ENCODE results near the gene AOPEP.

The AOPEP gene

DNA sequence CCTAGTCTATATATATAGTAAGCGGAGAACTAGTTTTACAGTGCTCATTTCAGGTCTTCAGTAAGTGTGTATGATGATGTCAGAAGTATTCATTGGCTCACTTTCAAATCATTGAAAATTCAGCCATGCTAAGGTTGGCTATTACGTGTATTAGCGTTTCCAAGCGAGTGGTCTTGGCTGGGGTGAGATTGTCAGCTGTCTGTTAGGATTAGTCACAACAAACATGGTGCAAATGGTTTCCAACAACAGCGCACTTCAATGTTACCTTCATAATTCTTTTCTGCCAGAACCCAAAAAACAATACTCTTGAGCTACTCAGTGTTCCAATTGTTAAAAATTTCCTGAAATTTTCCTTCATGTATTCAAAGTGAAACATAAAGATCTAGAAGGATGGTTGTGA, 283.0 kb downstream of the AOPEP start:
- Histone ChIP-seq H3K9me3 (ENCODE audit: insufficient read depth, low read length) (no peaks in the 10 kb centered on the region), H3K79me2 (ENCODE audit: insufficient read depth, low read length) (no peaks in the 10 kb centered on the region; the same call in 1 of the 2 replicates), H3K4me3 (ENCODE audit: insufficient read depth, low read length, poor library complexity, severe bottlenecking) (no peak overlapping the region), H3K9ac (ENCODE audit: low read length) (no peak overlapping the region), H3K27me3 (ENCODE audit: low read length) (no peaks in the 10 kb centered on the region), H3K9me2 (replicated peaks; ENCODE audit: insufficient read depth, low read length) (no peaks in the 10 kb centered on the region), H2AFZ (ENCODE audit: low read depth, low read length, severe bottlenecking) (no peak overlapping the region), H3K27ac (ENCODE audit: low read depth, low read length) (no peak overlapping the region), H3K36me3 (ENCODE audit: low read length) (no peaks in the 10 kb centered on the region; the same call in 1 of the 2 replicates), H4K20me1 (ENCODE audit: low read depth, low read length) (no peaks in the 10 kb centered on the region), H3K4me2 (ENCODE audit: low read depth, low read length, poor library complexity, severe bottlenecking) (no peak overlapping the region), H3F3A (ENCODE audit: insufficient read depth) (peaks cover 12% of the 10 kb centered on the region)
- TF ChIP-seq EZH2phosphoT487 (conservative IDR thresholded peaks at IDR 0.05; ENCODE audit: low read length) (no peak), CTCF (IDR thresholded peaks at IDR 0.05; ENCODE audit: insufficient read depth, low read length, poor library complexity, severe bottlenecking) (no peak)

DNA sequence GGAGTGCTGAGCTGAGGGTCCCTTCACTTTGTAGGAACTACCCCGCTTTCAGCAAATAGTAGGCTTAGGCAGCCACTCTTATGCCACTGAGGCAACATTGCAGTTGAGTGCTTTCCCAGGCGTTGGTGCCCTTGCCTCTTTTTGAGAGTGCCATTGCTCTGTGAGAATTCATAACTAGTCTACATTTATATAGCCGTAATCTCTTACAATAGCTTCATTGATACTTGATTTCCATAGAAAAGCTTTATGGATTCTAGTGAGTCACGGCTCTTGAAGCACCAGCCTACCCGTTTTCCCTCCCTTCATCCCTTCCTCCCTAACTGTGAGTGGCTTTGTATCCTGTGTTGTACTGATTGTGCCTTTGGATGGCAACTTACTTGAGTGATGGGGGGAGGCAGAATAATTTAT, 283.9 kb downstream of the AOPEP start:
- no peaks in the 10 kb centered on the region for H3K27me3 ChIP-seq (ENCODE audit: low read length)
- H3F3A ChIP-seq (ENCODE audit: insufficient read depth) = peaks cover 9% of the 10 kb centered on the region
- no peak overlapping the region for H3K4me3 ChIP-seq (ENCODE audit: insufficient read depth, low read length, poor library complexity, severe bottlenecking)
- no peaks in the 10 kb centered on the region; the same call in 1 of the 2 replicates for H3K36me3 ChIP-seq (ENCODE audit: low read length)
- no peaks in the 10 kb centered on the region; the same call in 1 of the 2 replicates for H3K79me2 ChIP-seq (ENCODE audit: insufficient read depth, low read length)
- no peak overlapping the region for H3K4me2 ChIP-seq (ENCODE audit: low read depth, low read length, poor library complexity, severe bottlenecking)
- H3K9me3 ChIP-seq (ENCODE audit: insufficient read depth, low read length) = no peaks in the 10 kb centered on the region
- H3K9ac ChIP-seq (ENCODE audit: low read length) = no peak overlapping the region
- no peaks in the 10 kb centered on the region for H3K9me2 ChIP-seq (replicated peaks; ENCODE audit: insufficient read depth, low read length)
- H3K27ac ChIP-seq (ENCODE audit: low read depth, low read length) = no peak overlapping the region
- TF ChIP-seq EZH2phosphoT487 (conservative IDR thresholded peaks at IDR 0.05; ENCODE audit: low read length) (no peak), CTCF (IDR thresholded peaks at IDR 0.05; ENCODE audit: insufficient read depth, low read length, poor library complexity, severe bottlenecking) (no peak)
- no peak overlapping the region for H2AFZ ChIP-seq (ENCODE audit: low read depth, low read length, severe bottlenecking)
- no peaks in the 10 kb centered on the region for H4K20me1 ChIP-seq (ENCODE audit: low read depth, low read length)

DNA sequence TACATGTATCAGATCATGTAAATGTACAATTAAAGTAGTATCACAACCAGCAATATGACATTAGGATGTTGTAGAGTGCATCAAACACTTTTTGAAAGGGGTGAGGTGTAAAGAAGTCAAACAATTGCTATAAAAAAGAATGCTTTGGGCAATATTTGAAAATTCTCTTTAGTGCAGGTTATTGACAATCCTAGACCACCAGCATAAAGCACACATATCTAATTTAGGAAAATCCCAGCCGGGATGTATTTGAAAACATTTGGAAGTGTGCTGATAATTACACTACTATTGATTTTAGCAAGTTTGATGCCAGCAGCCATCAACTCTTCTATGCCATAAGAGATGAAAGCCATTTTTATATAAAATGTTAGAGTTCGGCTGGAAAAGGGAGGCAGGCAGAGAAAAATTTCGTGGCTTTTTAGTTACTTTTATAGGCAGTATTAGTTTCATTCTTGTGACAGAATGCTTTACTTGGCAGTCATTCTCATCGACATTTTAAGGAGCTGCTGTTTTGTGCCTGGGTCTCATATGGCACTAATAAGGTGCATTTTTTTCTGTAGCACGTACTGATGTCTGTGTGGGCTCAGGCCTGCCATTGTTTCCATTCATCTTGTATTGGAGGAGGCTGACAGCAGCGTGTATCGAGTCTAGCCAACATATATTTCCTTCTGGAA, 285.7 kb downstream of the AOPEP start:
- no peak overlapping the region for H3K4me3 ChIP-seq (ENCODE audit: insufficient read depth, low read length, poor library complexity, severe bottlenecking)
- H2AFZ ChIP-seq (ENCODE audit: low read depth, low read length, severe bottlenecking) = no peak overlapping the region
- H3K9me3 ChIP-seq (ENCODE audit: insufficient read depth, low read length) = no peaks in the 10 kb centered on the region
- no peak overlapping the region for H3K27ac ChIP-seq (ENCODE audit: low read depth, low read length)
- H3K79me2 ChIP-seq (ENCODE audit: insufficient read depth, low read length) = no peaks in the 10 kb centered on the region; the same call in 1 of the 2 replicates
- H3K4me2 ChIP-seq (ENCODE audit: low read depth, low read length, poor library complexity, severe bottlenecking) = no peak overlapping the region
- no peaks in the 10 kb centered on the region for H3F3A ChIP-seq (ENCODE audit: insufficient read depth)
- no peaks in the 10 kb centered on the region for H3K27me3 ChIP-seq (ENCODE audit: low read length)
- no peaks in the 10 kb centered on the region for H3K9me2 ChIP-seq (replicated peaks; ENCODE audit: insufficient read depth, low read length)
- H3K36me3 ChIP-seq (ENCODE audit: low read length) = no peaks in the 10 kb centered on the region; the same call in 1 of the 2 replicates
- no peak overlapping the region for H3K9ac ChIP-seq (ENCODE audit: low read length)
- no peaks in the 10 kb centered on the region for H4K20me1 ChIP-seq (ENCODE audit: low read depth, low read length)
- TF ChIP-seq EZH2phosphoT487 (conservative IDR thresholded peaks at IDR 0.05; ENCODE audit: low read length) (no peak), CTCF (IDR thresholded peaks at IDR 0.05; ENCODE audit: insufficient read depth, low read length, poor library complexity, severe bottlenecking) (no peak)

Data from SU-DHL-6 (cell line).